DMS 273 treated with DMSO at 0.1 percent for 48 hours (cell line): ENCODE measurements around the gene NDRG4.

Experiments used
- DNase-seq: peaks from one replicate; lab custom pipeline; 2025; lab: John Stamatoyannopoulos, UW

NDRG4 gene

GRCh38 chr16:58541711-58542110 is 41.8 kb downstream of the NDRG4 start:
- DNase-seq = no peak

GRCh38 chr16:58542291-58542690 is 42.3 kb downstream of the NDRG4 start:
- no peak for DNase-seq

- no peak for DNase-seq
Observed at GRCh38 chr16:58543685-58544084, 43.7 kb downstream of the NDRG4 start.

DNA sequence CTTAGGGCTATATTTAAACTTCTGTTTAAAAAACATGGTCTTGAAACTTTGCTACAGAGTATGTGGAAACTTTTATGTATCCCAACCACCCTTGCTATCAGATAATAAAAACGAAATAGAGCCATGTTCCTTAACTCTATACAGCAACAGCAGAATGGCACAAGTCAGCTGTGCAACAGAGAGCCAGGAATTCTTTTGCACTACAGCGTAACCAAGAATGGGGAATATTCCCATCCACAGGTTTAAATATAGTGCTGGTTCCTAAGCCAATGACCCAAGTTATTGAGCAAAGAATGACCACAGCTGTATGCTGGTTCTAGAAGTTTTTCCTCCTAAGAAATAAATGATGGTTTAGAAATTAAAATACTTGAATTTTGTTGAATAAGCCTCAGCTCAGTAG is 48.4 kb downstream of the NDRG4 start:
- no peak for DNase-seq

DNA sequence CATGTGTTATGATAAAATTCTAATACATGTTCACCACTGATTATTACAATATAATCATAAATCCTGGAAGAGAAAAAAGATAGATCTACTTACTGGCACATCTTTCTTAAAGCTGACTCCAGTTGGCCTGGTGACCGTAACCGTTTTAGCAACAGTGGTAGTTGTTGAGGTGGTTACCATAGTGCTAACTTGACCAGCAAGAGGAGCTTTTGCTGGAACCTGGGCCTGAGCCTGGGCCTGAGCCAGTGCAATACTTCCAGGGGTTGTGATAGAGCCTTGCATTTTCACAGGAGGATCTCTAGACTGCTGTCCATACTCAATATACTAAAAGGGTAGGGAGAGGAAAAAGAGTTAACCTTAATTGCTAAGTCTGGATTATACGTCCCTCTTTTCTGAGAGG is 51.6 kb downstream of the NDRG4 start:
- no peak for DNase-seq

GRCh38 chr16:58556678-58557077 is 56.7 kb downstream of the NDRG4 start:
- DNase-seq = no peak
